ENCODE data around the gene TTC33.
"Not testable (repeated sequence)": the region's sequence is repeated elsewhere in the genome, so short reads cannot be mapped to it uniquely, and the experiment has no call there.

Gene TTC33

DNA sequence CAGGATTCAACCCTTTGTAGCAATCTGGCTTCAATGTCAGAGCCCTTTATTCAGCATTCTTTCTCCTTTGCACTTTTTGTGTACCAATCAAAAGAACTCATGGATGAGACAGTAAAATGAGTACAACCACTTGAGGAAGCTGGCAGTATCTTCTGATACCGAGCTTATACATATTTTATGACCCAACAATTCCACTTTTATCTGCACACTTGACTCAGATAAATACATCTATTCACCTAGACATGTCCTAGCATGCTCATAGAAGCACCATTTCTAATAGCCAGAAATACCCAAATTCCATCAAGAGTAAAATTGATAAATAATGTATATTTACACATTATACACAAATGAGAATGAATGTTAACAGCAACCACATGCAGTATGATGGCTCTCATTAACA is 187.2 kb downstream of the TTC33 start:
- Histone ChIP-seq H3K36me3 (ENCODE audit: control insufficient read depth, insufficient read depth, low read length) (no peaks in the 10 kb centered on the region), H3K9me3 (ENCODE audit: control insufficient read depth, insufficient read depth, low read length) (no peaks in the 10 kb centered on the region), H3K27me3 (ENCODE audit: control insufficient read depth, insufficient read depth, low read length) (no peaks in the 10 kb centered on the region), H3K4me3 (ENCODE audit: low read depth, low read length) (no peak overlapping the region), H3K4me1 (ENCODE audit: control insufficient read depth, insufficient read depth, low read length) (no peaks in the 10 kb centered on the region), H3K9ac (ENCODE audit: low read depth, low read length) (no peak overlapping the region)

DNA sequence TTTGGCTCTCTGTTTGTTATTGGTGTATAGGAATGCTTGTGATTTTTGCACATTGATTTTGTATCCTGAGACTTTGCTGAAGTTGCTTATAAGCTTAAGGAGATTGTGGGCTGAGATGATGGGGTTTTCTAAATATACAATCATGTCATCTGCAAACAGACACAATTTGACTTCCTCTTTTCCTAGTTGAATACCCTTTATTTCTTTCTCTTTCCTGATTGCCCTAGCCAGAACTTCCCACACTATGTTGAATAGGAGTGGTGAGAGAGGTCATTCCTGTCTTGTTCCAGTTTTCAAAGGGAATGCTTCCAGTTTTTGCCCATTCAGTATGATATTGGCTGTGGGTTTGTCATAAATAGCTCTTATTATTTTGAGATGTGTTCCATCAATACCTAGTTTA is 192.6 kb downstream of the TTC33 start:
- not testable (repeated sequence) for H3K4me1 ChIP-seq (ENCODE audit: control insufficient read depth, insufficient read depth, low read length)

DNA sequence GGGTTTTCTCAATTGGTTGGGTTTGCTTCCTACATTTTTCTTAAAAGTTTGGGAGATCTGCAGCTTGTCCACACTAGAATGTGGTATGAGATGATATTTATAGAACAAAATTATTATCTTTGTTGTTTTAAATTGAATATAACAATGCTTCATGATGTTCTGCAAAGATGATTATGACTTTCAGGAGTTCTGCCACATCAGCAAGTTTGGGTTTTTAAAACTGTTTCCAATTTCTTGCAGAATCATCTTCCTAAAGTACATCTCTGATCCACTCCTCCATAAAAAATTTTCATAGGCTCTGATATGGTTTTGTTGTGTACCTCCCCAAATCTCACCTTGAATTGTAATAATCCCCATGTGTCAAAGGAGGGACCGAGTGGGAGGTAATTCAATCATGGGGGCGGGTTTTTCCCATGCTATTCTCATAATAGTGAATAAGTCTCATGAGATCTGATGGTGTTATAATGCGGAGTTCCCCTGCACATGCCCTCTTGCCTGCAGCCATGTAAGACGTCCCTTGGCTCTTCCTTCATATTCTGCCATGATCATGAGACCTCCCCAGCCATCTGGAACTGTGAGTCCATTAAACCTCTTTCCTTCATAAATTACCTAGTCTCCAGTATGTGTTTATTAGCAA is 195.2 kb downstream of the TTC33 start:
- Histone ChIP-seq H3K36me3 (ENCODE audit: control insufficient read depth, insufficient read depth, low read length) (no peaks in the 10 kb centered on the region), H3K9ac (ENCODE audit: low read depth, low read length) (no peak overlapping the region), H3K4me3 (ENCODE audit: low read depth, low read length) (no peak overlapping the region), H3K4me1 (ENCODE audit: control insufficient read depth, insufficient read depth, low read length) (no peaks in the 10 kb centered on the region), H3K9me3 (ENCODE audit: control insufficient read depth, insufficient read depth, low read length) (no peaks in the 10 kb centered on the region), H3K27me3 (ENCODE audit: control insufficient read depth, insufficient read depth, low read length) (no peaks in the 10 kb centered on the region)

More for the DNA sequence above, 192.6 kb downstream of the TTC33 start:
- not testable (repeated sequence) for H3K9me3 ChIP-seq (ENCODE audit: control insufficient read depth, insufficient read depth, low read length); H3K27me3 ChIP-seq (ENCODE audit: control insufficient read depth, insufficient read depth, low read length); H3K9ac ChIP-seq (ENCODE audit: low read depth, low read length); H3K36me3 ChIP-seq (ENCODE audit: control insufficient read depth, insufficient read depth, low read length); H3K4me3 ChIP-seq (ENCODE audit: low read depth, low read length)

- H3K9me3 ChIP-seq (ENCODE audit: control insufficient read depth, insufficient read depth, low read length) = no peaks in the 10 kb centered on the region
These were observed 196.5 kb downstream of the TTC33 start for GRCh38 chr5:40559306-40559705.

GRCh38 chr5:40557501-40557900 is 198.3 kb downstream of the TTC33 start:
- Histone ChIP-seq H3K4me1 (ENCODE audit: control insufficient read depth, insufficient read depth, low read length) (no peaks in the 10 kb centered on the region), H3K4me3 (ENCODE audit: low read depth, low read length) (no peak overlapping the region), H3K9ac (ENCODE audit: low read depth, low read length) (no peak overlapping the region)

More at GRCh38 chr5:40559306-40559705, 196.5 kb downstream of the TTC33 start:
- no peaks in the 10 kb centered on the region for H3K27me3 ChIP-seq (ENCODE audit: control insufficient read depth, insufficient read depth, low read length)
- H3K4me1 ChIP-seq (ENCODE audit: control insufficient read depth, insufficient read depth, low read length) = no peaks in the 10 kb centered on the region
- H3K9ac ChIP-seq (ENCODE audit: low read depth, low read length) = no peak overlapping the region
- H3K36me3 ChIP-seq (ENCODE audit: control insufficient read depth, insufficient read depth, low read length) = no peaks in the 10 kb centered on the region
- no peak overlapping the region for H3K4me3 ChIP-seq (ENCODE audit: low read depth, low read length)

GRCh38 chr5:40556811-40557210 is 198.9 kb downstream of the TTC33 start:
- H3K9ac ChIP-seq (ENCODE audit: low read depth, low read length) = no peak overlapping the region
- no peaks in the 10 kb centered on the region for H3K27me3 ChIP-seq (ENCODE audit: control insufficient read depth, insufficient read depth, low read length)
- no peaks in the 10 kb centered on the region for H3K9me3 ChIP-seq (ENCODE audit: control insufficient read depth, insufficient read depth, low read length)
- H3K4me3 ChIP-seq (ENCODE audit: low read depth, low read length) = no peak overlapping the region
- no peaks in the 10 kb centered on the region for H3K36me3 ChIP-seq (ENCODE audit: control insufficient read depth, insufficient read depth, low read length)
- H3K4me1 ChIP-seq (ENCODE audit: control insufficient read depth, insufficient read depth, low read length) = no peaks in the 10 kb centered on the region

More at GRCh38 chr5:40557501-40557900, 198.3 kb downstream of the TTC33 start:
- Histone ChIP-seq H3K36me3 (ENCODE audit: control insufficient read depth, insufficient read depth, low read length) (no peaks in the 10 kb centered on the region), H3K9me3 (ENCODE audit: control insufficient read depth, insufficient read depth, low read length) (no peaks in the 10 kb centered on the region), H3K27me3 (ENCODE audit: control insufficient read depth, insufficient read depth, low read length) (no peaks in the 10 kb centered on the region)

- Histone ChIP-seq H3K9ac (ENCODE audit: low read depth, low read length) (no peak overlapping the region), H3K4me3 (ENCODE audit: low read depth, low read length) (no peak overlapping the region), H3K9me3 (ENCODE audit: control insufficient read depth, insufficient read depth, low read length) (no peaks in the 10 kb centered on the region), H3K36me3 (ENCODE audit: control insufficient read depth, insufficient read depth, low read length) (no peaks in the 10 kb centered on the region), H3K4me1 (ENCODE audit: control insufficient read depth, insufficient read depth, low read length) (no peaks in the 10 kb centered on the region), H3K27me3 (ENCODE audit: control insufficient read depth, insufficient read depth, low read length) (no peaks in the 10 kb centered on the region)
These were observed 199.9 kb downstream of the TTC33 start for GRCh38 chr5:40555886-40556285.

GRCh38 chr5:40554813-40555212 is 200.9 kb downstream of the TTC33 start:
- Histone ChIP-seq H3K27me3 (ENCODE audit: control insufficient read depth, insufficient read depth, low read length) (no peaks in the 10 kb centered on the region), H3K36me3 (ENCODE audit: control insufficient read depth, insufficient read depth, low read length) (no peaks in the 10 kb centered on the region), H3K4me3 (ENCODE audit: low read depth, low read length) (no peak overlapping the region), H3K4me1 (ENCODE audit: control insufficient read depth, insufficient read depth, low read length) (no peaks in the 10 kb centered on the region), H3K9ac (ENCODE audit: low read depth, low read length) (no peak overlapping the region), H3K9me3 (ENCODE audit: control insufficient read depth, insufficient read depth, low read length) (no peaks in the 10 kb centered on the region)

GRCh38 chr5:40554054-40554453 is 201.7 kb downstream of the TTC33 start:
- Histone ChIP-seq H3K4me1 (ENCODE audit: control insufficient read depth, insufficient read depth, low read length) (no peaks in the 10 kb centered on the region), H3K9ac (ENCODE audit: low read depth, low read length) (no peak overlapping the region), H3K4me3 (ENCODE audit: low read depth, low read length) (no peak overlapping the region), H3K9me3 (ENCODE audit: control insufficient read depth, insufficient read depth, low read length) (no peaks in the 10 kb centered on the region), H3K36me3 (ENCODE audit: control insufficient read depth, insufficient read depth, low read length) (no peaks in the 10 kb centered on the region), H3K27me3 (ENCODE audit: control insufficient read depth, insufficient read depth, low read length) (no peaks in the 10 kb centered on the region)

DNA sequence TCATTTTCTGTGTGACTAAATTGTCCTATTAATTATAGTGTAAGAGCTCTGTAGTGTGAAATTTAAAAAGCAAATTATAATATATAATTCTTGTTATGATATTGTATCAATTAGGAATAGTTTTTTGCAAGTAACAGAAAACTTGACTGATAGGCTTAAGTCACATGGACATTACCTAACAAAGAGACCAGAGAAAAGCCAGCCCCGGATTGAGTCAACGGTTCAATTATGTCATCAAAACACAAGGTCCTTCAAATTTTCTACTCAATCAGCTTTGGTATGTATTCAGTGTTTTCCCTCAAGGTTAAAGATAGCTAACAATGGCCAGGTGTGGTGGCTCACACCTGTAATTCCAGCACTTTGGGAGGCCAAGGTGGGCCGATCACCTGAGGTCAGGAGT is 202.8 kb downstream of the TTC33 start:
- Histone ChIP-seq H3K4me1 (ENCODE audit: control insufficient read depth, insufficient read depth, low read length) (no peaks in the 10 kb centered on the region), H3K9ac (ENCODE audit: low read depth, low read length) (no peak overlapping the region)

DNA sequence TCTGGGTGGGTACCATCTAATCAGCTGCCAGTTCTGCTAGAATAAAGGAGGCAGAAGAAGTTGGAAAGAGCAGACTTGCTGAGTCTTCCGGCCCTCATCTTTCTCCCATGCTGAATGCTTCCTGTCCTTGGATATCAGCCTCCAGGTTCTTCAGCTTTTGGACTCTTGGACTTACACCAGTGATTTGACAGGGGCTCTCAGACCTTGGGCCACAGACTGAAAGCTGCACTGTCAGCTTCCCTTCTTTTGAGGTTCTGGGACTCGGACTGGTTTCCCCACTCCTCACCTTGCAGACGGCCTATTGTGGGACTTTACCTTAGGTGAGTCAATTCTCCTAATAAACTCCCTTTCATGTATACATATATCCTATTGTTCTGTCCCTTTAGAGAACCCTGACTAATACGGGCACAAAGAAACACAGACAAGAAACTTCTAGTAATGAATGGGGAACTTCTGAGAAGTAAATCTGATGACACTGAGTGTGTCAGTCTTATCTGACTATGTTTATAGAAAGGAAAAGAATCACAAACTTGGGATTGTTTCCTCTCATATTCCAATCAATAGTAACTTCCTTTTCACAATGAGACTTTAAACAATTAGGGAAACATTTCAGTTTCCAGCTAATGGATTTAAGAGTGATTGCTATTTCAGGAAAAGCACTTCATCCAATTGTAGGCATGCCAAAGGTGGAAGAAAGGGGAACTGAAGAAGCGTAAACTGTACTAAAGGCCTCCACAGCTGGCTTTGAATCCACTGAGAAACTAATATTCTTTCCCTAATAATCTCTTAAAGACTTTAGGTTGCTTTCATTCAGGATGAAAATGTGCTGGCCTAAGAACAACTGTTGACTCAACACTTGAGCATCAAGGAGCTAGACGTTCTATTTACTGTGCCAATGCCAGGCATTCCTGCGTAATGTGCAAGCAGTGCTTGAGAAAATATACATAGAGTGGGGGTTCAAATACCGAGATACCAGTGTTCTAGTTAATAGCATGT is 204.0 kb downstream of the TTC33 start:
- H3K4me1 ChIP-seq (ENCODE audit: control insufficient read depth, insufficient read depth, low read length) = no peaks in the 10 kb centered on the region
- no peaks in the 10 kb centered on the region for H3K27me3 ChIP-seq (ENCODE audit: control insufficient read depth, insufficient read depth, low read length)
- no peaks in the 10 kb centered on the region for H3K36me3 ChIP-seq (ENCODE audit: control insufficient read depth, insufficient read depth, low read length)
- H3K4me3 ChIP-seq (ENCODE audit: low read depth, low read length) = no peak overlapping the region
- no peak overlapping the region for H3K9ac ChIP-seq (ENCODE audit: low read depth, low read length)
- no peaks in the 10 kb centered on the region for H3K9me3 ChIP-seq (ENCODE audit: control insufficient read depth, insufficient read depth, low read length)

More for the DNA sequence above, 202.8 kb downstream of the TTC33 start:
- H3K27me3 ChIP-seq (ENCODE audit: control insufficient read depth, insufficient read depth, low read length) = no peaks in the 10 kb centered on the region
- no peaks in the 10 kb centered on the region for H3K36me3 ChIP-seq (ENCODE audit: control insufficient read depth, insufficient read depth, low read length)
- no peak overlapping the region for H3K4me3 ChIP-seq (ENCODE audit: low read depth, low read length)
- H3K9me3 ChIP-seq (ENCODE audit: control insufficient read depth, insufficient read depth, low read length) = no peaks in the 10 kb centered on the region

GRCh38 chr5:40550481-40550880 is 205.3 kb downstream of the TTC33 start:
- Histone ChIP-seq H3K9ac (ENCODE audit: low read depth, low read length) (no peak overlapping the region), H3K9me3 (ENCODE audit: control insufficient read depth, insufficient read depth, low read length) (no peaks in the 10 kb centered on the region), H3K4me1 (ENCODE audit: control insufficient read depth, insufficient read depth, low read length) (no peaks in the 10 kb centered on the region), H3K36me3 (ENCODE audit: control insufficient read depth, insufficient read depth, low read length) (no peaks in the 10 kb centered on the region), H3K27me3 (ENCODE audit: control insufficient read depth, insufficient read depth, low read length) (no peaks in the 10 kb centered on the region), H3K4me3 (ENCODE audit: low read depth, low read length) (no peak overlapping the region)
